A549 (cell line): ENCODE measurements around the gene UST.
"Not testable (repeated sequence)": the region's sequence is repeated elsewhere in the genome, so short reads cannot be mapped to it uniquely, and the experiment has no call there.

Experiments used
- BHLHE40 ChIP-seq: IDR thresholded peaks from 2 replicates; pipeline ENCODE4 v1.6.1; 2012; ENCODE audit warnings: low read depth, low read length, inconsistent platforms
- CBX2 ChIP-seq: fragments of 200-600 bp; sonication (generic); IDR thresholded peaks from 2 replicates; pipeline ENCODE4 v1.6.1; 2016; ENCODE audit warnings: low read depth, mild to moderate bottlenecking, borderline replicate concordance
- CEBPB ChIP-seq, 2 experiments: fragments of >200 bp in 1 of 2; sonication (Bioruptor Twin) in 1 of 2; formaldehyde crosslinking in 1 of 2; IDR thresholded peaks; 2 replicates each; pipeline ENCODE4 v1.6.1; 2012 to 2016
- EP300 ChIP-seq, 2 experiments: fragments of >200 bp; sonication (Bioruptor Twin); formaldehyde crosslinking; IDR thresholded peaks; 2 replicates in 1 of 2; 3 replicates in 1 of 2; pipeline ENCODE4 v1.6.1; 2016 to 2017
- PHF8 ChIP-seq: fragments of 200-600 bp; sonication (generic); IDR thresholded peaks from 2 replicates; pipeline ENCODE4 v1.6.1; 2016; ENCODE audit warnings: low read depth, mild to moderate bottlenecking, antibody characterized with exemption, moderate library complexity, borderline replicate concordance
- POLR2A ChIP-seq: IDR thresholded peaks from 2 replicates; pipeline ENCODE4 v1.6.1; 2012; ENCODE audit warnings: mild to moderate bottlenecking, low read length
- RAD21 ChIP-seq, 2 experiments: fragments of >200 bp in 1 of 2; sonication (Bioruptor Twin) in 1 of 2; formaldehyde crosslinking in 1 of 2; IDR thresholded peaks in 1 of 2; conservative IDR thresholded peaks in 1 of 2; 2 replicates in 1 of 2; 3 replicates in 1 of 2; pipeline ENCODE4 v1.6.1; 2012 to 2018; ENCODE audit warnings: inconsistent platforms in 1 of 2
- RFX5 ChIP-seq: fragments of 450-650 bp; IDR thresholded peaks from 2 replicates; pipeline ENCODE4 v1.7.1; 2014; ENCODE audit warnings: antibody characterized with exemption, mild to moderate bottlenecking, moderate library complexity
- TF ChIP-seq, protein P1 (sequence below): fragments of >200 bp; sonication (Bioruptor Twin); formaldehyde crosslinking; IDR thresholded peaks from 3 replicates; pipeline ENCODE4 v1.5.1; 2016
- TF ChIP-seq, protein P2 (sequence below): fragments of 250-450 bp; sonication (Bioruptor Pico); IDR thresholded peaks from 2 replicates; pipeline ENCODE4 v1.5.0; 2021; ENCODE audit warnings: mild to moderate bottlenecking, moderate library complexity, borderline replicate concordance

DNA sequence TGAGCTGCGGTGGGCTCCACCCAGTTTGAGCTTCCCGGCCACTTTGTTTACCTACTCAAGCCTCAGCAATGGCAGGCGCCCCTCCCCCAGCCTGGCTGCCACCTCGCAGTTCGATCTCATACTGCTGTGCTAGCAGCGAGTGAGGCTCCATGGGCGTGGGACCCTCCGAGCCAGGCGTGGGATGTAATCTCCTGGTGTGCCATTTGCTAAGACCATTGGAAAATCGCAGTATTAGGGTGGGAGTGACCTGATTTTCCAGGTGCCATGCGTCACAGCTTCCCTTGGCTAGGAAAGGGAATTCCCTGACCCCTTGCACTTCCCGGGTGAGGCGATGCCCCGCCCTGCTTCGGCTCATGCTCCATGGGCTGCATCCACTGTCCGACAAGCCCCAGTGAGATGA lies 117.3 kb downstream of the UST start:
- not testable (repeated sequence) for TF ChIP-seq BHLHE40; PHF8; POLR2A; EP300 (IDR thresholded peaks at IDR 0.05); RFX5; CBX2; CEBPB (IDR thresholded peaks at IDR 0.05); RAD21 (conservative IDR thresholded peaks at IDR 0.05 in 1 of 2, IDR thresholded peaks at IDR 0.05 in 1 of 2)
- TF ChIP-seq, protein P1, sequence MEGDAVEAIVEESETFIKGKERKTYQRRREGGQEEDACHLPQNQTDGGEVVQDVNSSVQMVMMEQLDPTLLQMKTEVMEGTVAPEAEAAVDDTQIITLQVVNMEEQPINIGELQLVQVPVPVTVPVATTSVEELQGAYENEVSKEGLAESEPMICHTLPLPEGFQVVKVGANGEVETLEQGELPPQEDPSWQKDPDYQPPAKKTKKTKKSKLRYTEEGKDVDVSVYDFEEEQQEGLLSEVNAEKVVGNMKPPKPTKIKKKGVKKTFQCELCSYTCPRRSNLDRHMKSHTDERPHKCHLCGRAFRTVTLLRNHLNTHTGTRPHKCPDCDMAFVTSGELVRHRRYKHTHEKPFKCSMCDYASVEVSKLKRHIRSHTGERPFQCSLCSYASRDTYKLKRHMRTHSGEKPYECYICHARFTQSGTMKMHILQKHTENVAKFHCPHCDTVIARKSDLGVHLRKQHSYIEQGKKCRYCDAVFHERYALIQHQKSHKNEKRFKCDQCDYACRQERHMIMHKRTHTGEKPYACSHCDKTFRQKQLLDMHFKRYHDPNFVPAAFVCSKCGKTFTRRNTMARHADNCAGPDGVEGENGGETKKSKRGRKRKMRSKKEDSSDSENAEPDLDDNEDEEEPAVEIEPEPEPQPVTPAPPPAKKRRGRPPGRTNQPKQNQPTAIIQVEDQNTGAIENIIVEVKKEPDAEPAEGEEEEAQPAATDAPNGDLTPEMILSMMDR: not testable (repeated sequence)
- TF ChIP-seq, protein P2, sequence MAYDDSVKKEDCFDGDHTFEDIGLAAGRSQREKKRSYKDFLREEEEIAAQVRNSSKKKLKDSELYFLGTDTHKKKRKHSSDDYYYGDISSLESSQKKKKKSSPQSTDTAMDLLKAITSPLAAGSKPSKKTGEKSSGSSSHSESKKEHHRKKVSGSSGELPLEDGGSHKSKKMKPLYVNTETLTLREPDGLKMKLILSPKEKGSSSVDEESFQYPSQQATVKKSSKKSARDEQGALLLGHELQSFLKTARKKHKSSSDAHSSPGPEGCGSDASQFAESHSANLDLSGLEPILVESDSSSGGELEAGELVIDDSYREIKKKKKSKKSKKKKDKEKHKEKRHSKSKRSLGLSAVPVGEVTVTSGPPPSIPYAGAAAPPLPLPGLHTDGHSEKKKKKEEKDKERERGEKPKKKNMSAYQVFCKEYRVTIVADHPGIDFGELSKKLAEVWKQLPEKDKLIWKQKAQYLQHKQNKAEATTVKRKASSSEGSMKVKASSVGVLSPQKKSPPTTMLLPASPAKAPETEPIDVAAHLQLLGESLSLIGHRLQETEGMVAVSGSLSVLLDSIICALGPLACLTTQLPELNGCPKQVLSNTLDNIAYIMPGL (CRISPR knock-in tag): not testable (repeated sequence)
